ENCODE results near the gene HDLBP.
A peak's percentile ranks its signal among the peaks of the same experiment; 100 is the strongest.

Gene HDLBP

GRCh38 chr2:241189093-241189855 is 126.2 kb downstream of the HDLBP start:
- H3K27ac ChIP-seq (ENCODE audit: poor library complexity, severe bottlenecking) = no peak overlapping the region
- DNase-seq (ENCODE audit: low spot score) = peak; percentile 58
- H3K4me1 ChIP-seq (ENCODE audit: insufficient read depth, poor library complexity, severe bottlenecking) = no peaks in the 10 kb centered on the region
- no peak for TF ChIP-seq CTCF (IDR thresholded peaks at IDR 0.05; ENCODE audit: poor library complexity, severe bottlenecking)
- ATAC-seq (ENCODE audit: low read depth) = no peak
- H3K27me3 ChIP-seq (ENCODE audit: insufficient read depth, poor library complexity, severe bottlenecking) = no peaks in the 10 kb centered on the region
- H3K9me3 ChIP-seq (ENCODE audit: severe bottlenecking) = no peaks in the 10 kb centered on the region
- H3K4me3 ChIP-seq (ENCODE audit: severe bottlenecking) = no peak overlapping the region
- no peaks in the 10 kb centered on the region for H3K36me3 ChIP-seq (ENCODE audit: low read depth)

- no peak within 1 kb of the TSS for H3K4me3 ChIP-seq (ENCODE audit: severe bottlenecking)
- no peaks in the 10 kb centered on the region for H3K36me3 ChIP-seq (ENCODE audit: low read depth)
- no peak within 1 kb of the TSS for H3K27ac ChIP-seq (ENCODE audit: poor library complexity, severe bottlenecking)
- DNase-seq (ENCODE audit: low spot score) (no peak), ATAC-seq (ENCODE audit: low read depth) (peak; percentile 65)
- no peaks in the 10 kb centered on the region for H3K27me3 ChIP-seq (ENCODE audit: insufficient read depth, poor library complexity, severe bottlenecking)
- no peaks in the 10 kb centered on the region for H3K9me3 ChIP-seq (ENCODE audit: severe bottlenecking)
- TF ChIP-seq CTCF (IDR thresholded peaks at IDR 0.05; ENCODE audit: poor library complexity, severe bottlenecking) = no peak
- no peaks in the 10 kb centered on the region for H3K4me1 ChIP-seq (ENCODE audit: insufficient read depth, poor library complexity, severe bottlenecking)
Measured at GRCh38 chr2:241188361-241189092, 126.9 kb downstream of the HDLBP start, which contains the start of gene ANO7. Gene ANO7 (plus strand): TSS chr2:241188677. CDS start chr2:241190064, 1,387 bp downstream.

GRCh38 chr2:241187918-241188234 is 127.6 kb downstream of the HDLBP start:
- Histone ChIP-seq H3K36me3 (ENCODE audit: low read depth) (no peaks in the 10 kb centered on the region), H3K4me3 (ENCODE audit: severe bottlenecking) (no peak overlapping the region), H3K4me1 (ENCODE audit: insufficient read depth, poor library complexity, severe bottlenecking) (no peaks in the 10 kb centered on the region), H3K27ac (ENCODE audit: poor library complexity, severe bottlenecking) (no peak overlapping the region), H3K27me3 (ENCODE audit: insufficient read depth, poor library complexity, severe bottlenecking) (no peaks in the 10 kb centered on the region), H3K9me3 (ENCODE audit: severe bottlenecking) (no peaks in the 10 kb centered on the region)
- ATAC-seq (ENCODE audit: low read depth) (no peak), DNase-seq (ENCODE audit: low spot score) (no peak)
- TF ChIP-seq CTCF (IDR thresholded peaks at IDR 0.05; ENCODE audit: poor library complexity, severe bottlenecking) = no peak

- ATAC-seq (ENCODE audit: low read depth) (no peak), DNase-seq (ENCODE audit: low spot score) (no peak)
- Histone ChIP-seq H3K4me3 (ENCODE audit: severe bottlenecking) (no peak overlapping the region), H3K4me1 (ENCODE audit: insufficient read depth, poor library complexity, severe bottlenecking) (no peaks in the 10 kb centered on the region), H3K9me3 (ENCODE audit: severe bottlenecking) (no peaks in the 10 kb centered on the region), H3K27me3 (ENCODE audit: insufficient read depth, poor library complexity, severe bottlenecking) (no peaks in the 10 kb centered on the region), H3K36me3 (ENCODE audit: low read depth) (no peaks in the 10 kb centered on the region), H3K27ac (ENCODE audit: poor library complexity, severe bottlenecking) (no peak overlapping the region)
- no peak for TF ChIP-seq CTCF (IDR thresholded peaks at IDR 0.05; ENCODE audit: poor library complexity, severe bottlenecking)
Measured at GRCh38 chr2:241187101-241187917, 128.2 kb downstream of the HDLBP start.

Data from RWPE2 (cell line).